ENCODE measurements around the gene MN1.

Gene MN1

DNA sequence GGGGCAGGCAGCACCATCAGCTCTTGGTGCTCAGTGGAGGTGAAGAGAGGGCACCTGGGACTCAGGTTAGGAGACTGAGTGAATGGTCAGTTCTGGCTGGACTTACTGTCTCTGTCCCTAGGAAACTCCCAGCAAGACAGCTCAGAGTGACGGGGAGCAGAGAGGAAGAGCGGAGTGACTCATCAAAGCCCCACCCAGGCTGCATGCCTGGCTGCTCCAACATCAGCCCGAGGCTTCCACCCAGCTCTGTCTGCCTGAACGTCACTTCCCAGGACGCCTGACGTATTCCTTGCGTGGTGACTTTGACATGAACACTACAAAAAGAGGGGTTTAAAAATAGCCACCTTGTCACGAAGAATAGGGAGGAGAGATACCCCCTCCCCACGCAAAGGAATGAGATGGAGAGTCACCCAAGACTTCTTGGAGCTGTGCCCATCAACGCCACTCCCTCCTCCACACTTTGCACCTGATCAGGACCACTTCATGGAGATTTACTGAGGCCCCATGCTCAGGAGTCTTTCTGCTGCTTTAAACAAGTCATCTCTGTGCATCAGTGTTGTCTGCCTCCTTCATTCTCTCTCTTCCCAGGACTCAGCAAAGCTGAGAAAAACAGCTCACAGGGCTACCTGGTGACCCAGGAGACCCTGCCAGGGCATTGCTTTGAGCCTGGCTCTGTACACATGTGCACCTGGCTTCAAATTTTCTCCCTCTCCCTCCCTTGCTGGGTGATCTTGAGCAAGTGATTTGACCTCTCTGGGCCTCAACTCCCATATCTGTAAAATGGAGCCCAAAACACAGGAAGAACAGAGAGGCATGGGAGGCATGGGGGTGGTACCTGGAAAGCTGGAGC is 83.1 kb downstream of the MN1 start:
- DNase-seq (ENCODE audit: low read depth, low spot score) = peak; percentile 82

DNA sequence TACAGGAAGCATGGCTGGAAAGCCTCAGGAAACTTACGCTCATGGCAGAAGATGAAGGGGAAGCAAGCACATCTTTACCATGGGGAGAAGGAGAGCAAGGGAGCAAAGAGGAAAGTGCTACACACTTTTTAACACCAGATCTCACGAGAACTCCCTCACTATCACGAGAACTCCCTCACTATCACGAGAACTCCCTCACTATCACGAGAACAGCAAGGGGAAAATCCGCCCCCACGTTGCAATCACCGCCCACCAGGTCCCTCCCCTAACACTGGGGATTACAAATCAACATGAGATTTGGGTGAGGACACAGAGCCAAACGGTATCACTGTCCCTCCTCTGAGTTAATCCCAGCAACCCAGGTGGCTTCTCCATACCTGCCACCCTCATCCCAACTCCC is 84.5 kb downstream of the MN1 start:
- no peak for DNase-seq (ENCODE audit: low read depth, low spot score)

DNA sequence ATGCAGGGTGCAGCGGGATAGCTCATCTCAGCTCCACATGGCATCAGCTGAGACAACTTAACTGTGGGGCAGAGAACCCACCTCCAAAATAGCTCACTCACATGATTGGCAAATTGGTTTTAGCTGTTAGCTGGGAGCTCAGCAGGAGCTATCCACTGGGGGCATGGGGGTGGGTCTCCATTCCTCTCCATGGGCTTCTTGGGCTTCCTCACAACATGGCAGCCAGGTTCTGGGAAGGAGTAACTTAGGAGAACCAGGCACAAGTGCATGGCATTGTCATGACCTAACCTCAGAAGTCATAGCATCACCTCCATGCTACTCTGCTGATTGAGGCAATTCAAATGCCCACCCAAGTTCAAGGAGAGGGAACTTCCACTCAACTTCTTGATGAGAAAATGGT is 85.5 kb downstream of the MN1 start:
- no peak for DNase-seq (ENCODE audit: low read depth, low spot score)

- peak; percentile 29 for DNase-seq (ENCODE audit: low read depth, low spot score)
Observed at GRCh38 chr22:27715106-27715505, 86.5 kb downstream of the MN1 start.

DNA sequence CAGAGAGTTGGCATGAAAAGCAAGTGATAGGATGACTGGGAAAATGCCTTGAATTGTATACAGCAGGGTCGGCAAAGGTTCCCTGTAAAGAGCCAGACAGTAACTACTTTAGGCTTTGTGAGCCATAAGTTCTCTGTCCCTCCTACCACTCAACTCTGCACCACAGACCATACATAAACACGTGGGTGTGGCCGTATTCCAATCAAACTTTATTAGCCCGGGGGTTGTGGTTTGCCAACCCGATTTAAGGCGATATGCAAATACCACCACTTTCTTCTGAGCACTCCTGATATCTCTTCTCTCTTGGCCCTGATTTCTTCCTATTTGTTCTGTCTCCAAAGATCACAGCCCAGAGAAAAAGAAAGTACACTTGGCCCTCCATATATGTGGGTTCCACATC is 87.5 kb downstream of the MN1 start:
- DNase-seq (ENCODE audit: low read depth, low spot score) = no peak

DNA sequence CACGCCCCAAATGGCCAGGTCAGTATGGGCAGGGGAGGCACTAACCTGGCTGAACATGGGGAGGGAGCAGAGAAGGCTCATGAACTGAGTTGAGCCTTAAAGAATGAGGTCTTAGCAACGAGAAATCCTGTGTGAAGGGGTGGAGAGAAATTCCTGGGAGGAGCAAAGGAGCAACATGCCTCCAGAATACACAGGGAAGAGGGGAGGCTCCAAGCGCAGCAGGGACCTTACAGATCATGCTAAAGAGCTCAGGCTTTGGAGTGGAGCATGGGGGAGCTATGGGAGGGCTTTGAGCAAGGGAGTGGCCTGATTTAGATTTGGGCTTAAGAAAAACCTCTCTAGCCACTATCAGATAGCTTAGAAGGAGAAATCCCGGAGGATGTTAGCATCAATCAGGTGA is 88.1 kb downstream of the MN1 start:
- no peak for DNase-seq (ENCODE audit: low read depth, low spot score)

DNA sequence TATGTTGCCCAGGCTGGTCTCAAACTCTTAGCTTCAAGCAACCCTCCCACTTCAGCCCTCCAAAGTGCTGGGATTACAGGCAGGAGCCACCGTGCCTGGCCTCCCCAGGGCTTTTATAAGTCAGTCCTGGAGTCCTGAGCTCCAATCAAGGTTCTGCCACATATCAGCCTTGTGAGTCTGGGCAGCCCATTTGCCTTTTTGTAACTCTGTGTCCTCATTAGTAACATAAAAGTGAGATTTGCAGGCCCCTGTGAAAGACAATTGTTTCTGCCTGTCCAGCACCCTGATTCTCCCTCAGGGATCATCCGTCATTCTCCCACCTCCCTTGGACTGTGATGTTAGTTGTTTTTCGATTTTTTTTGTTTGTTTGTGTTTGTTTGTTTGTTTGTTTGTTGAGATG is 89.8 kb downstream of the MN1 start:
- no peak for DNase-seq (ENCODE audit: low read depth, low spot score)

DNA sequence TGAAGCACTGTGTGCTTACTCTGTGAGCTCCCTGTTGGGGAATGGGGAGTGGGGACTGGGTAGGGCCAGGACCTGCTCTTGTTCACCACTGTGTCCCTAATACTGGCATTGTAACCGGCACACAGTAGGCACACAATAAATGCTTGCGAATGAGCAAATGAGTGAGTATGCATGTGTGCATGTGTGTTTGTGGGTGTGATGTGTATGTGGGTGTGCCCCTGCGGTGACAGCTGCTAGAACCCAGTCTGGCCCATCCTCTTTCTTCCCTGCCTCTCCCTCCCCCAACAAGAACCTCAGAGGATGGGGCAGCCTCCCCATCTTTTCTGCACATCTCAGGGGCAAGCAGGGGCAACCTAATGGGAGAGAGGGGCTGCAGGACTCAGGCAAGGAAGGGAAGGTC is 90.5 kb downstream of the MN1 start:
- no peak for DNase-seq (ENCODE audit: low read depth, low spot score)

- DNase-seq (ENCODE audit: low read depth, low spot score) = no peak
Observed at GRCh38 chr22:27709919-27710675, 91.5 kb downstream of the MN1 start.

- DNase-seq (ENCODE audit: low read depth, low spot score) = no peak
Observed at GRCh38 chr22:27706489-27706888, 95.1 kb downstream of the MN1 start.

DNA sequence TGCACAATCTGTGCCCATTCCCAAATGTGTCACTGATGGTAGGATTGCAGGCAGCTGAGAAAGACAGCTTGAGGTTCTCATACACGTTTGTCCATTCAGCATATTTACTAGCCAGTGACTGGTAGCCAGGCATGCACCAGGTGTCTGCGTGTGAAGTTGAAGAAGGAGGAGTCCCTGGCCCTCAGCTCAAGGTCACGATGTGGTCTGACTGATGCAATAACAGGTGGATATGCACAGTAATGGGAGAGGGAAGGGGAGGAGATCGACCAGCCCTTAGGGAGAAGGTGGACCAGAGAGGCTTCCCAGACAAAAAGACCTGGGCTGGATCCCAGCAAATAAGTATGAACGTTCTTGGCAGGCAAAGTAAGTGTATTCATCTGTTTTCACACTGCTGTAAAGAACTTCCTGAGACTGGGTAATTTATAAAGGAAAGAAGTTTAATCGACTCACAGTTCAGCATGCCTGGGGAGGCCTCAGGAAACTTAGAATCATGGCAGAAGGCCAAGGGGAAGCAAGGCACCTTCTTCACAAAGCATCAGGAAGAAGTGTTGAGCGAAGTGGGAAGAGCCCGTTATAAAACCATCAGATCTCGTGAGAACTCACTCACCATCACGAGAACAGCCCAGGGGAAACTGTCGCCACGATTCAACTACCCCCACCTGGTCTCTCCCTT is 96.0 kb downstream of the MN1 start:
- DNase-seq (ENCODE audit: low read depth, low spot score) = no peak

DNA sequence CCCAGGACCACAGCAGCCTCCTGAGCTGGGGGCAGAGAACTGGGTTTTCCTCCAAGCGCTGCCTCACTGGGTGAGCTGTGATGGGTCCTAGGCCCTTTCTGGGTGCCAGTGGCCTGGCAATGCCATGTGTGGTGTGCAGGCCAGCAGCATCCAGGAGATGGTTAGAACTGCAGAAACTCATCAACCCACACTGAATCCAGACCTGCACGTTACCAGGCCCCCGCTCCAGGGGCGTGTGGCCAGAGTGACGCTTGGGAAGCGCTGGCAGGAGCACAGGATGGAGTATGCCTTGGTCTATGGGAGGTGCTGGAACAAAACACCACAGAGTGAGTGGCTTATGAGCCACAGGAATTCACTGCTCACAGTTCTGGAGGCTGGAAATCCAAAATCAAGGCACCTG is 97.0 kb downstream of the MN1 start:
- DNase-seq (ENCODE audit: low read depth, low spot score) = no peak

DNA sequence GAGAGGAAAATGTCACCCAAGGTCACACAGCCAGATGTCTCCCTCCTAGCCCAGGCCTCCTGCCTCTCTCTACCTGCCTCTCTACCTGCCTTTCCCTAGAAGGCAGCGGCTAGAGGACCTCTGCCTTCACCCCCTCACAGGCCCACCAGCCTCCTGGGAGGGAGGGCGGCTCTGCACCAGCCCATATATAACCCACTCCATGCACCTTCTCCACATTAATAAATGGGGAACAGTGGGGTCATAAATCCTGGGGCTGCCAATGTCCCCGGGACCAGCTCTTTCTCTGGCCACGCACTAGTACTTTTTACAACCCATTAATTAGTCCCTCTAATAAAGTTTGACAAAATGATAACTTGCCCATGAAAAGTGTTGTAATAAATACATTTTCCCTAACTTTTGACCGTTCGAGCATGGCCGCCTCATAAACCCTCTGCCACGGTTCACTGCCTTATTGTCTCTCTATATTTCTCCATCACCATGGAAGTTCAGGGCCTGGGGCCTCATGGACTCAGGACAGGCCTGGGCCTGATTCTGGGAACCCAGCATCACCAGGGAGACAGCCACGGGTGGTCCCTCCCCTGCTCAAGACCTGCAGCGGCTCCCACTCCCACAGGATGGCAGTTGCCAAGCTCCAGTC is 102.1 kb downstream of the MN1 start:
- DNase-seq (ENCODE audit: low read depth, low spot score) = no peak

DNA sequence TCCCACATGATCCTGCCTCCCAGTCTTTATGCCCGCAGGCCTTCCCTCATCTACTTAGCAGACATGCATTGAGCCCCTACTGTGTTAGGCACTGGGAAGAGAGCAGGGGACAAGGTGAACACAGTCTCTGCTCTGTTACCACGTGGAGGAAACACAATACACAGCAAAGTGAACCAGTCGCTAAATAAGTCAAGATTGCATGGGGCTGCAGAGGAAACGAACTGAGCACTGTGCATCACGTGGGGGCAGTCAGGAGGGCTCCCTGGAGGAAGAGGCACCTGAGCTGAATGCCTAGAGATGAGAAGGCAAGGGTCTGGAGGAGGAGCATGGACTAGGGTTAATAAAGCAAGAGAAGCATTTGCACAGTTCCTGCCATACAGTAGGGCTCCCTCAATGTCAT is 102.7 kb downstream of the MN1 start:
- DNase-seq (ENCODE audit: low read depth, low spot score) = no peak

Measured in astrocyte of the hippocampus (primary cell).